Measurements from ENCODE around the gene MYO5C.
A peak's percentile ranks its signal among the peaks of the same experiment; 100 is the strongest.
"Not testable (repeated sequence)": the region's sequence is repeated elsewhere in the genome, so short reads cannot be mapped to it uniquely, and the experiment has no call there.

MYO5C gene

GRCh38 chr15:52171807-52172206 is 123.8 kb downstream of the MYO5C start:
- no peak for DNase-seq (ENCODE audit: low spot score)
- no peak for TF ChIP-seq CTCF (IDR thresholded peaks at IDR 0.05; ENCODE audit: extremely low read depth, missing control alignments)

GRCh38 chr15:52171386-52171785 is 124.2 kb downstream of the MYO5C start:
- no peak for DNase-seq (ENCODE audit: low spot score)
- TF ChIP-seq CTCF (IDR thresholded peaks at IDR 0.05; ENCODE audit: extremely low read depth, missing control alignments), result no peak

GRCh38 chr15:52170199-52170598 is 125.4 kb downstream of the MYO5C start:
- not testable (repeated sequence) for DNase-seq (ENCODE audit: low spot score)

- not testable (repeated sequence) for DNase-seq (ENCODE audit: low spot score)
Observed at GRCh38 chr15:52165494-52166131, 130.0 kb downstream of the MYO5C start.

- no peak for TF ChIP-seq CTCF (IDR thresholded peaks at IDR 0.05; ENCODE audit: extremely low read depth, missing control alignments)
Observed at GRCh38 chr15:52164631-52165265, 130.9 kb downstream of the MYO5C start.

GRCh38 chr15:52163321-52164190 is 132.0 kb downstream of the MYO5C start:
- peak; percentile 13 for TF ChIP-seq CTCF (IDR thresholded peaks at IDR 0.05; ENCODE audit: extremely low read depth, missing control alignments)
- DNase-seq (ENCODE audit: low spot score), result no peak

More at GRCh38 chr15:52164631-52165265, 130.9 kb downstream of the MYO5C start:
- no peak for DNase-seq (ENCODE audit: low spot score)

GRCh38 chr15:52162876-52163275 is 132.7 kb downstream of the MYO5C start:
- no peak for DNase-seq (ENCODE audit: low spot score)
- no peak for TF ChIP-seq CTCF (IDR thresholded peaks at IDR 0.05; ENCODE audit: extremely low read depth, missing control alignments)

- no peak for DNase-seq (ENCODE audit: low spot score)
Observed at GRCh38 chr15:52162260-52162659, 133.3 kb downstream of the MYO5C start.

More at GRCh38 chr15:52162260-52162659, 133.3 kb downstream of the MYO5C start:
- no peak for TF ChIP-seq CTCF (IDR thresholded peaks at IDR 0.05; ENCODE audit: extremely low read depth, missing control alignments)
